NCI-H82 treated with DMSO at 0.1 percent for 48 hours (cell line): ENCODE data around the gene PPDPF.

Experiments
- DNase-seq: peaks from one replicate; lab custom pipeline; 2025; ENCODE audit not compliant: unreplicated experiment; lab: John Stamatoyannopoulos, UW

PPDPF gene

DNA sequence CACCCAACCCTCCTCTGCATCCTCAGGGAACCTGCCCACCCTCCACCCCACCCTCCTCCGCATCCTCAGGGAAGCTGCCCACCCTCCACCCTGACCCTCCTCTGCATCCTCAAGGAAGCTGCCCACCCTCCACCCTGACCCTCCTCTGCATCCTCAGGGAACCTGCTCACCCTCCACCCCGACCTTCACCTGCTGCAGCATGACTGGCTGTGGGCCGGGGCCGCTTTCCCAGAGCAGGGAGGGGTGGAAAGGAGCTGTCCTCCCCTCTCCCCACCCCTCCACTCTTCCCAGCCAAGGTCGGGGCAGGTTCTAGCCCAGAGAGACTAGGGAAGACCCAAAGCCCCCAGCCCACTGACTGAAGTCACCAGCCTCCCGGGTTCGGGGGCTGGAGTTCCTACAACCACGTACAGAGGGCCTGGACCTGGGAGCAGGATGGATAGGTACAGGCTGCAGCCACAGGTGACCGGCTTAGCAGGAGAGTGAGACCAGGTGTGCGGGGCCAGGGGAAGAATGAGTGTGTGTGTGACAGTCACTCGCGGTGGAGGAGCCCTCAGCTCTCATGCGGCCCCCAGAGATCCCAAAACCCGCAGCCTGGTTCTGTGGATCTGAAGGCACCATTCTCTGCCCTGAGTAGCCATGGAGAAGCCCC is 33.3 kb upstream of the PPDPF start:
- DNase-seq = no peak

- DNase-seq = no peak
Measured at GRCh38 chr20:63487781-63488241, 32.8 kb upstream of the PPDPF start.

DNA sequence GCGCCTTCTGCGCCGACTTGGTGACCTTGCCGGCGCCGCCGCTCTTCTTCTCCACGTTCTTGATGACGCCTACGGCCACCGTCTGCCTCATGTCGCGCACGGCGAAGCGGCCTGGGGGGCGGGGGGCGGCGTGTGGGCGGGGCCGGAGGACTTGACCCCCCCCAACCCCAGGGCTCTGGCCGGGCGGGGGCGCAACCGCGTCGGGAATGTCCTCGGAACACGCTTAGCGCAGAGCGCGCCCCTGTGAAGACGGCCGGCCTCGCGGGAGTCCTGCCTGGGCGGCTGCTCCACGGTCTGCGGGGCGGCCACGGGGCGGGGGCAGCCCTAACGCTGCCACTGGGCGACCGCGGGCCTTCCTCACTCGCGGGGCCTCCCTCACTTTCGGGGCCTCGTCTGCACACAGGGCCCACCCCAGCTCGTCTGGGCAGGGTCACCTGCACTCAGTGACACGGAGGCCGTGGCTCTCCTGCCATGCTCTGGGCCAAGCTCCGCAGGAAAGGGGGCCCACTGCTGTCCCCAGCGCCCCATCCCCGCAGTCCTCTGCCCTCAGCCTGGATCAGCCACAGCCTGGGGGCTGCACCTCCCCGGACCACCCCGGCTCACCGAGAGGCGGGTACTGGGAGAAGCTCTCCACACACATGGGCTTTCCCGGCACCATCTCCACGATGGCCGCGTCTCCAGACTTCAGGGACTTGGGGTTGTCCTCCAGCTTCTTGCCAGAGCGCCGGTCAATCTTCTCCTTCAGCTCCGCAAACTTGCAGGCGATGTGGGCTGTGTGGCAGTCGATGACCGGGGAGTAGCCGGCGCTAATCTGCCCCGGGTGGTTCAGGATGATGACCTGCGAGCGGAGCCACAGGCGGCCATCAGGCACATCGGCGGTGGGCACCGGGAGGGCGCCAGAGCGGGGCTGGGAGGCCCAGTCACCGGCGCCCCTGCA is 32.0 kb upstream of the PPDPF start:
- no peak for DNase-seq

DNA sequence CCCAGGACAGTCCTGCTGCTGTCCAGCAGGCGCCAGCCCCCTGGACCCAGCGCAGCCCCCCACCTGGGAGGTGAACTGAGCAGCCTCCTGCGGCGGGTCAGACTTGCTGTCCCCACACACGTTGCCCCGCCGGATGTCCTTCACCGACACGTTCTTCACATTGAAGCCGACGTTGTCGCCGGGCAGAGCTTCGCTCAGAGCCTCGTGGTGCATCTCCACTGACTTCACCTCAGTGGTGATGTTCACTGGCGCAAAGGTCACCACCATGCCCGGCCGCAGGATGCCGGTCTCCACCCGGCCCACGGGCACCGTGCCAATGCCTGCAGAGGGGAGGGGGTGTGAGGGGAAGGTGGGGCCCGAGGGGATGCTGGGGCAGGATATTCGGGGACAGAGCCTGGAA is 30.1 kb upstream of the PPDPF start:
- DNase-seq = no peak

DNA sequence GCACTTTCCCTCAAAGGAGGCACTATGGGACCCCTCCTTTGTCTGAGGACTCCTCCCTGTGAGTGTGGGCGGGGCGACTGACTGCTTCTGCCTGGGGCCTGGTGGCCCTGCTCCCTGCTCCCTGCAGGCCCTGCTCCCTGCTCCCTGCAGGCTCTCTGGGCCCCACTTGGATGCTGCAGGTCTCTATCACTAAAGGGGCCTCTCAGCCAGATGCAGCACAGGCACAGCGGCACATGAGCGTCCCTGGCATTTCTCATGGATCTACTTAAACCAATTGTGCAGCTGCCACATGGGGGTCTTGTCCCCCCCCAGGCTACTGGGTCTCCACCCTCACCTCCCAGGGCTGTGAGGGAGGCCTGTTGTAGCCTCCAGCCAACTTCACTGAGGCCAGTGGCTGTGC is 29.5 kb upstream of the PPDPF start:
- no peak for DNase-seq

DNA sequence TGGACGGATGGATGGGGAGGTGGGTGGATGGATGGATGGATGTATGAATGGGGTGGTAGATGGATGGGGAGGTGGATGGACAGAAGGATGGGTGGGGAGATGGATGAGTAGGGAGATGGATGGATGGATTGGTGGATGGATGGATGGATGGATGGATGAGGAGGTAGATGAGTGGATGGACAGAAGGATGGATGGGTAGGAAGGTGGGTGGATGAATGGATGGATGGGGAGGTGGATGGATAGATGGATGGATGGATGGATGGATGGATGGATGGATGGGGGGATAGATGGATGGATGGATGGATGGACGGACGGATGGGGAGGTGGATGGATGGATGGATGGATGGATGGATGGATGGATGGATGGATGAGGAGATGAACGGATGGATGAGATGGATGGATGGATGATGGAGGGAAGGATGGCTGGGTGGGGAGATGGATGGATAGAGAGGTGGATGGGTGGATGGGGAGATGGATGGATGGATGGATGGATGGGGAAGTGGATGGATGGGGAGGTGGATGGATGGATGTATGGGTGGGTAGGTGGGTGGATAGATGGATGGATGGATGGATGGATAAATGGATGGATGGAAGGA is 28.8 kb upstream of the PPDPF start:
- no peak for DNase-seq

- DNase-seq = no peak
Measured at GRCh38 chr20:63492518-63492917, 28.0 kb upstream of the PPDPF start.

GRCh38 chr20:63492982-63493381 is 27.6 kb upstream of the PPDPF start:
- no peak for DNase-seq

GRCh38 chr20:63493563-63494020 is 27.0 kb upstream of the PPDPF start:
- no peak for DNase-seq

DNA sequence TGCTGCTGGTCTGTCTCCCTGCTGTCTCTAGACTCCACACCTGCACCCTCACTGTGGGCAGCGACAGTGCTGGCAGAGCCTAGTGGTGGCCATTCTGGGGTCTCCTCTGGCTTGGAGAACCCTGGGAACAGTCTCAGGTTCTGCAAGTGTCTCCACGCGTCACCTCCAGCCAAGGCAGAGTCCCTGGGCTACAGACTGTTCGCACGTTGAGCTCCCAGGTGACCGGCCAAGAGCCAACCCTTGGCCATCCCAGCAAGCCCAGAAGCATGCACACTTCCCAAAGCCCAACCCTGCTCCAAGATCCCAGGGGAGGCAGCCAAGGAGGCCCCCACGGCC is 26.5 kb upstream of the PPDPF start:
- no peak for DNase-seq

- no peak for DNase-seq
Measured at GRCh38 chr20:63494420-63495166, 26.0 kb upstream of the PPDPF start.

DNA sequence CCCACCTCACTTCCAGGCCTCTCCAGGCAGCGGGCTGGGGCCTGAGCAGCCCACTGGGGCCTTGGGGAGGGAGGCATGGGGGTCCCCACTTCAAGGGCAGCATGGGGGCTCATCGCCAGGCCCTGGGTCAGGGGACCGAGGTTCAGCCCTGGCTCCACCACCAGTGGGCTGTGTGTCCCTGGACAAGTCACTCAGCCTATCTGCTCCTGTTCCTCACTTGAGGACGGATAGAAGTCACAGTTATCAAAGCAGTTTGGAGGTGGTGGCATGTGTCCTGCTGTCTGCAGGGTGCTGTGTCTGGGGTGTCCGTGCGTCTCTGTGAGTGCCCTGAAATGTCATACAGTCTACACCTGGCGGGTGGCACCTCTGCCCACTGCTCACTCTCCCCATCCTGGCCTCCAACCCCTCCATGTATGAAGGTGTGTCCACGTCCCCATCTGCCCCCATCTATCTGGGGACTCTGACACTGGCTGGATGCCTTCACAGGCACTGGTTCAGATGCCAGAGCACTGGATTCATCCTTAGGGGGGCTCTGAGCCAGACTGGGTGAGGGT is 25.3 kb upstream of the PPDPF start:
- DNase-seq = no peak

GRCh38 chr20:63495741-63496595 is 24.6 kb upstream of the PPDPF start:
- no peak for DNase-seq

- no peak for DNase-seq
Measured at GRCh38 chr20:63496596-63497120, 23.9 kb upstream of the PPDPF start.

DNA sequence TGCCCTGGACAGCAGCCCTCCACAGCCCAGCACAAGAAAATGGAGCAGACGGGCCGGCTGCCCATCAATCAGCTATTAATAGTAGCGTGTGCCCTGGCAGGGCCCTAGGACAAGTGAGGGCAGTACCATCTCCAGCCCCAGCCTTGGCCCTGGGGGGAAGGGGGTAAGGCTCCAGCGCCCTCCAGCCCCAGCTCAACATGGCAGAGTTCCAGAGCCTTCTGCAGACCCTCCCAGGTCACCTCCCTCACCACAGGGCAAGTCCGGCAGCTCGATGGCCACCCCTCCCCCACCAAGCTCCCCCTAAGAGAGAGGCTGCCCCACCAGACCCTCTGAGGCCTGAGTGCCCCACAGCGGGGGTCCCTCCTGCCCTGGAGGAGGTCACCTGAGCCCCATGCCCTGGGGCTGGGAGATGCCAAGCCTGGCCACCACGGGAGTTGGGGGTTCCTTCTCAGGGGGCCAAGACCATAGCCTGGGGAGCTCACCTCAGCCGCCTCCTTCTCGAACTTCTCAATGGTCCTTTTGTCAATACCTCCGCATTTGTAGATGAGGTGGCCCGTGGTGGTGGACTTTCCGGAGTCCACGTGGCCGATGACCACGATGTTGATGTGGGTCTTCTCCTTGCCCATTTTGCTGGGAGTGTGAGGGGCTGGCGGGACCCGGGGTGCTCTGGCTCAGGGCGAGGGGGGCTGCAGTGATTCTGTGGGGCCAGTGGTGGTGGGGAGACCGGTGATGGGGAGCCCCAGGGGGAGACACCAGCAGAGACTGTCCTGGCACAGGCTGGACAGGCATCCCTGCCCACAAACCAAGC is 23.2 kb upstream of the PPDPF start:
- no peak for DNase-seq

- DNase-seq = no peak
Measured at GRCh38 chr20:63497946-63498935, 22.3 kb upstream of the PPDPF start.

DNA sequence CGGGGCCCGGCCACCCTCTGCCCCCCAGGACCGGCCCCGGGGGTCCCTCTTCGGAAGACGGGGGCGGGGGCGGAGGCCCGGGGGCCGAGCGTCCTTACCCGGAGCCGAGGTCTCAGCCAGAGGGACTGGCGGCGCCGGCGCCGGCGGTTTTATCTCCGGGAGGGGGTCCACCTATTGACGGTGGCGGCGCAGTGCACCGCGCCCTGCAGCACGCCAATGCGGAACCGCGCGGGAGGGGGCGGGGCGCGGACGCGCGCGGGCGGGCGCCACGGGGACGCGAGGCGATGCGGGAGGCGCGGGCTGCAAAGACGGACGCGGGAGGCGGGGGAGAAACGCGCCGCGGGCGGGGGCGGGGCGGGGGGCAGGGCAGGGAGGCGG is 21.6 kb upstream of the PPDPF start, which contains the start of gene EEF1A2:
EEF1A2 (minus strand) TSS at position 124 of the 378 bp plus-strand sequence. CDS start 1,320 bp downstream, outside the sequence.
- DNase-seq = no peak
